GM18498 (cell line): ENCODE results near the gene PIK3AP1.
"Not testable (repeated sequence)": the region's sequence is repeated elsewhere in the genome, so short reads cannot be mapped to it uniquely, and the experiment has no call there.

Experiments used
- ATAC-seq: cut with Tn5 transposase; IDR thresholded peaks from one replicate; pipeline ENCODE4 v1.9.1; 2021; ENCODE audit warnings: mild to moderate bottlenecking, moderate library complexity; ENCODE audit not compliant: unreplicated experiment

PIK3AP1 gene, protein sequence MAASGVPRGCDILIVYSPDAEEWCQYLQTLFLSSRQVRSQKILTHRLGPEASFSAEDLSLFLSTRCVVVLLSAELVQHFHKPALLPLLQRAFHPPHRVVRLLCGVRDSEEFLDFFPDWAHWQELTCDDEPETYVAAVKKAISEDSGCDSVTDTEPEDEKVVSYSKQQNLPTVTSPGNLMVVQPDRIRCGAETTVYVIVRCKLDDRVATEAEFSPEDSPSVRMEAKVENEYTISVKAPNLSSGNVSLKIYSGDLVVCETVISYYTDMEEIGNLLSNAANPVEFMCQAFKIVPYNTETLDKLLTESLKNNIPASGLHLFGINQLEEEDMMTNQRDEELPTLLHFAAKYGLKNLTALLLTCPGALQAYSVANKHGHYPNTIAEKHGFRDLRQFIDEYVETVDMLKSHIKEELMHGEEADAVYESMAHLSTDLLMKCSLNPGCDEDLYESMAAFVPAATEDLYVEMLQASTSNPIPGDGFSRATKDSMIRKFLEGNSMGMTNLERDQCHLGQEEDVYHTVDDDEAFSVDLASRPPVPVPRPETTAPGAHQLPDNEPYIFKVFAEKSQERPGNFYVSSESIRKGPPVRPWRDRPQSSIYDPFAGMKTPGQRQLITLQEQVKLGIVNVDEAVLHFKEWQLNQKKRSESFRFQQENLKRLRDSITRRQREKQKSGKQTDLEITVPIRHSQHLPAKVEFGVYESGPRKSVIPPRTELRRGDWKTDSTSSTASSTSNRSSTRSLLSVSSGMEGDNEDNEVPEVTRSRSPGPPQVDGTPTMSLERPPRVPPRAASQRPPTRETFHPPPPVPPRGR

DNA sequence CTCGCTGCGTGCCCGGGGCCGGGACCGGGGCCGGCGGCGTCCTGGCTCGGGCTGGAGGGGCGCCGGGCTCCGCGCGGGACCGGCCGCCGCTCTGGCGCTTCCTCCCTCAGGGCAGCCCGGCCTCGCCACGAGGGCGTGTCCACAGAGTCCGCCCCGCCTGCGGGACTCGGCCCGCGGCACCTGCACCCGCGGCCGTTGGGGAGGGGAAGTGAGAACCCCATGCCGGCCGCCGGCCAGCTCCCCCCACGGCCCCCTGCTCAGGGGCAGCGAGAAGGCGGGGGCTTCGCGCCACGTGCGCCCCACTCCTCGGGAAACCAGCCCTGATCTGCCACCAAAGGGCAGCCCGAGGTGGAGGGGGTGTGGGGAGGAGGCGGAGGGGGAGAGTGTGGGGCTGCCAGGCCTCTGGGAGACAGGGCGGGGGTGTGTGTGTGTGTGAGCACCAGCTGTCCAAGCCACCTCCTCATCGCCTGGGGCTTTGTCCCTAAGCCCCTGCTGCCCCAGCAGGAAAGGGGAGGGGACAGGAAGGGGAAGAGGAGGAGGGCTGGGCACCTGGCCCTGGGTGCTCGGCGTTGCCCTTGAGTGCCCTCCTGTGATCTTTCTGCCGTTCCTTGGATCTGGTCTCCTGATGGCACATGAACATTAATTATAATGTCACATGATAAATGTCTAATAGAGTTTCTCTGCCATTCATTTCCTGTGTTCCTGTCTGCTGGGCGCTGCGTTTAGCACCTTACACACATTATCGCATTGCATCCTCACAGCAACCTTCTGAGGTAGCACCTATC is at the start of gene PIK3AP1:
Gene PIK3AP1 (minus strand): TSS at position 93 of the 785 bp plus-strand sequence. CDS start 120 bp downstream, outside the sequence.
- ATAC-seq, result peak; percentile 70

DNA sequence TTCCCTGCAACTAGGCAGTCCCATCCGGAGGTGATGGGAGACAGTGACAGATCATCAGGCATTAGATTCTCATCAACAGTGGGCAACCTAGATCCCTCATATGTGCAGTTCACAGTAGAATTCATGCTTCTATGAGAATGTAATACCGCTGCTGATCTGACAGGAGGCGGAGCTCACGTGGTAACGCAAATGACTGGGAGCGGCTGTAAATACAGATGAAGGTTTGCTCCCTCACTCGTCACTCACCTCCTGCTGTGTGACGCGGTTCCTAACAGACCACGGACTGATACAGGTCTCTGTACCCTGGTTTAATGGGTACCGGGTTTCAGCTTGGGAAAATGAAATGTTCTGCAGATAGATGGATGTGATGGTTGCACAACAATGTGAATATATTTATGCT is 47.8 kb upstream of the PIK3AP1 start:
- no peak for ATAC-seq

GRCh38 chr10:96767611-96768010 is 47.3 kb upstream of the PIK3AP1 start:
- ATAC-seq, result no peak

- peak; percentile 56 for ATAC-seq
These were observed 45.3 kb upstream of the PIK3AP1 start for GRCh38 chr10:96765406-96766240.

DNA sequence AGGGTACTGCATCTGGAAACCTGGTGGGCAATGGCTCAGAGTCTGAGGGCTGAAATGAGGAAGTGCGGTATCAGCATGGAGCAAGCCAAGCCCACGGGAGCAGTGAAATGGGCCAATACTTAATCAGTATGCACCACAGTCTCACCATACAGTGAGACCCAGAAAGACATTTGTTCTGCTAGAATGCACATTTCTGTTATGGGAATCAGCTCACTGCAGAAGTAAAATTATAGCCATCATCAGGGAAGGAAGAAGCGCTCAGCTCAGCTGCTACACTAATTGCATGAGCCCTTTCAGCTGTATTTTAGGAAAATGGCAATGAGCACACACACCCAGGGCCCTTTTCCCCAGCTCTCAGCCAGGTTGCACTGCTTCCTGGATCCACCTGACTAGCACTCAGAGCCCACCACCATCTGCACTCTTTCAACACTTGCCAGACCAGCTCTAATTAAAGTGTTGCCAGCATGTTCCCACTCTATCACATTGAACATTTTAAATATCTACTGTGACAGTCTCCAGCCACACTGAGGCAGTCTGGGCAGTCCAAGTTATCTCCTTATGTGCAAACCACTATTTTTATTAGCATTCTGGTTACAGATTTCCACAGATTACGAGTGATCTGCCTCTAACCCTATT is 44.2 kb upstream of the PIK3AP1 start:
- ATAC-seq, result no peak

DNA sequence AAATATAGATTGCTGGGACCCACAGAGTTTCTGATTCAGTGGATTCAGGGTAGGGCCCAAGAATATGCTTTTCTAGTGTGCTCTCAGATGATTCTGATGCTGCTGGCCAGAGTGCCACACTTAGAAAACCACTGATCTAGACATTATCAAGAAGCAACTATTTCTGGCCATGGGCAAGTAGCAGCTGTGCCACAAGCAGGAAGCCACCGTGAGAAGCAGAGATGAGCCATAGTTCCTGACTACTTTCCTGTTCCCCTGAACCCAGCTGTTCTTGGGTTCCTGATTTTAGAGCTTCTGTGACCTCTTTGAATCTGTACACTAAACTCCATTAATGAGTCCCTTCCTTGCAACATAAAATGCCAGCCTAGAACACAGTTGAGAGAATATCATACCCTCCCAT is 38.1 kb upstream of the PIK3AP1 start:
- peak; percentile 90 for ATAC-seq

DNA sequence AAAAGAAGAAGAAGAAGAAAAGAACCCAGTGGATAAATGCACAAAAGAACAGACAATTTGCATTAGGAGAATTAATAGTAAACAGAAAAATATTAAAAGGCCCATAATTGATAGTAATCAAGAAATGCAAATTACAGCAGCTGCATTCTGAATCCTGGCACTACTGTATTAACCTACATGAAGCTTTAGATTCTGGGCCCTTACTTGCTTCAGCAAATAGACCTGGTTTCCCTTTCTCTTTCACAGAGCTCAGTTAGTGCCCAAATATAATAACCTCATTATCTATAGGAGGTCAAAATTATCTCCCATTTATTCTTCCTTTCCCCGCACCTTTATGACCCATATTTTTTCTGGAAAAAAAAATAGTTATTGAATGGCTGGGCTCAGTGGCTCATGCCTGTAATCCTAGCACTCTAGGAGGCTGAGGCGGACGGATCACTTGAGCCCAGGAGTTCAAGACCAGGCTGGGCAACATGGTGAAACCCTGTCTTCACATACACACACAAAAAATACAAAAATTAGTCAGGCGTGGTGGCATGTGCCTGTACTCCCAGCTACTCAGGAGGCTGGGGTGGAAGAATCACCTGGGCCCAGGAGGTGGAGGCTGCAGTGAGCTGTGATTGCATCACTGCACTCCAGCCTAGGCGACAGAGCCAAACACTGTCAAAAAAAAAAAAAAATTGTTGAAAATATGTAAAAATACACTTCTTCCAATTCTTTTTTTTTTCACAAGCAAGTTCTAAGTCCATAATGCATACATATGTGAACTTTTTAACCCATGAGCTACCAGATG is 36.0 kb upstream of the PIK3AP1 start:
- peak; percentile 62 for ATAC-seq

DNA sequence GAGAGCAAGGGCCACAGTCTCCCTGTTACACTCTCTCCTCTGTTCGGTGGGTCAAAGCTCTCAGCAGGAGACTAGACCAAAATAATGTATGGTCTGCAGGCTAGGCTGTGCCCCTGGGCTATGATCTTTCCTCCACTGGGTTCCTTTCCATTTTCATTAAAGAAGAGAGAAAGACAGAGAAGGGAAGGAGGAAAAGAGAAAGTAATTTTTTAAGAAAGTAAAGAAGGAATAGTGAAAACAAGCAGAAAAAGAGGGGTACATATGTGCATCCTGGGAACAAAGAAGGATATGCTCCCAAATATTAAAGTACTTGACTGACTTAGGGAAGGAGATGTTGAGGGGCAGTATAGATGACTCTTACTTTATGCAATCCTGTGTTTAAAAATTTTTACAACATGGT is 33.6 kb upstream of the PIK3AP1 start:
- no peak for ATAC-seq

- ATAC-seq, result no peak
These were observed 32.1 kb upstream of the PIK3AP1 start for GRCh38 chr10:96752375-96752774.

- not testable (repeated sequence) for ATAC-seq
These were observed 30.0 kb upstream of the PIK3AP1 start for GRCh38 chr10:96750316-96750715.

DNA sequence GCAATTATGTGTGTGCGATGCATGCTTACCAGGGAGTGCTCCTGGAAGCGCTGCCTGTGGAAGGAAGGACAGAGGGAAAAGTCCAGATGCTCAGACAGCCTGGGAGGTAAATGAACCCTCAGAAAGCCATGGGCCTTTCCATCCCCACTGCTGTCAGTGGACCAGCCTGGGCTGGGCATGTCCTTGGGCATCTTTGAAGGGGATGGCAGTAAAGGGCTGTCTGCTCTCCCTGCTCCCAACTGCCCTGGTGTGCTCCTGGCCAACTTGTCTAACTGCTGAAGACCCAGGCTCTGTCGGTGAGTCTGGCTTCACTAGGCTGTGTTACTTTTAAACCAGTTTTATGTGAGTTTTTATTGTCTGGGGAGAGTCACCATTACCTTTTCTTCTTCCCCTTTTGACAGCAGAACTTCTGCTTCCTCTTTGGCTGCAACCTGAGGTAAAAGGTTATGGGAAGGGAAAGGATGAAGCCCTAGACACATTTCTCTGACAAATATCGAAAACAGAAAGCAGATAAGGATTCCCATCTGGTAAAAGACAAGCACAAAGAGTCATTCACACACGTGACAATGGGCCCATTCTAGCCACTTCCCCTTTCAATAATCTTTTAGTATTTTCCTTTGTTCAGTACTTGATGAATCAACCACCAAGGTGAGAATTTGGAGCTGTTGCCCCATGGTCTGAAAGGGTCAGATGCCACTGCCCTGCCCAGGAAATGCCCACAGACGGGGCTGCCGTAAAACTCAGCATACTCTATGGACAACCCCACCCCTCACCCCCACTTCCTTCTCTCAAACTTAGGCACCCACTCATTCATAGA is 27.6 kb upstream of the PIK3AP1 start:
- peak; percentile 87 for ATAC-seq

GRCh38 chr10:96746503-96746902 is 26.2 kb upstream of the PIK3AP1 start:
- ATAC-seq, result no peak

- ATAC-seq, result no peak
These were observed 25.6 kb upstream of the PIK3AP1 start for GRCh38 chr10:96745950-96746349.

GRCh38 chr10:96743988-96744585 is 23.8 kb upstream of the PIK3AP1 start:
- no peak for ATAC-seq

DNA sequence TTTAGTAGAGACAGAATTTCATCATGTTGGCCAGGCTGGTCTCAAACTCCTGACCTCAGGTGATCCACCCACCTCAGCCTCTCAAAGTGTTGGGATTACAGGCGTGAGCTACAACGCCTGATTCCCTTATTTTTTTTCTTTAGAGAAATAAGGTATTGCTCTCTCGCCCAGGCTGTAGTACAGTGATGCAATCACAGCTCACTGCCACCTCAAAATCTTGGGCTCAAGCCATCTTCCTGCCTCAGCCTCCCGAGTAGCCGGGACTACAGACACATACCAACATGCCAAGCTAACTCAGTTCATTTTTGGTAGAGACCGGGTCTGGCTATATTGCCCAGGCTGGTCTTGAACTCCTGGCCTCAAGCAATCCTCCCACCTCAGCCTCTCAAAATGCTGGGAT is 21.2 kb upstream of the PIK3AP1 start:
- ATAC-seq, result not testable (repeated sequence)

- ATAC-seq, result no peak
These were observed 20.4 kb upstream of the PIK3AP1 start for GRCh38 chr10:96740579-96741281.

DNA sequence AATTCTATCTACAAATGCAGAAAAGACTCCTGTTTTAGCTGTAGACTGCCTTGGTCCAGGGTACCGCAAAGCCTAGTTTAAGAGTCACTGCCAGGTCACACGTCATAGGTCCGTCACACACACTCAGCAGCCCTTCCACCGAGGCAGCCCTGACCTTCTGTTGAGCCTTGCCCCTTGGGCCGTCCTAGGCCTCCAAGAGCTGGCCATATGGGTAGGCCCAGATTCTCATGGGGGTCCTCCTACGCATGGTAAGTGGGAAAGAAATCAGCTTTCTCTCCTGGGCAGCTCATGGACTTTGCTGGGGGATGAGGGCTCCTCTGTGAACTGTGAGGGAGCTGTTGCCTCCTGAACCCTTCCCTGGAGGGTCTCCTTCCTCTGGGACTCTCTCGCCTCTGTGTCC is 19.8 kb upstream of the PIK3AP1 start:
- ATAC-seq, result no peak
